ENCODE measurements around the gene MTM1.

Gene MTM1

GRCh38 chrX:150568320-150569154 is at the start of gene MTM1:
Gene MTM1 (plus strand): TSS chrX:150568621. CDS start chrX:150592615, 23,994 bp downstream.
- peak; percentile 95 for DNase-seq (ENCODE audit: low spot score)

DNA sequence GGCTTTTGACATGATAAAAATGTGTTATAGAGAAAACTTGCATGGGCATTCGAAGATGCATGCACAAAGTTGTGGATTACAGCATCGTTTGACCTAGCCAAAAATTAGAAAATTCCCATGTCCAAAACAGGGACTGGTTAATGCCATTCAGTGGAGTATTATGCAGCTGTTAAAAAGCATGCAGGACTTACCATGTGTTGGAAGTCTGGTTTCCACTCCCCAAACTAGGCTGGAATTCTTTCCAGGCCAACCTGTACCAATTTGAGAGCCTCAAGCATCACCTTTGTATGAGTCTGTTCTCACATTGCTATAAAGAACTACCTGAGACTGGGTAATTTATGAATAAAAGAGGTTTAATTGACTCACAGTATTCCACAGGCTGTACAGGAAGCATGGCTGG is 45.9 kb upstream of the MTM1 start:
- no peak for DNase-seq (ENCODE audit: low spot score)

- DNase-seq (ENCODE audit: low spot score): peak; percentile 86
These were observed 43.1 kb upstream of the MTM1 start for GRCh38 chrX:150525061-150525919.

- DNase-seq (ENCODE audit: low spot score): no peak
These were observed 41.7 kb upstream of the MTM1 start for GRCh38 chrX:150526692-150527091.

- no peak for DNase-seq (ENCODE audit: low spot score)
These were observed 41.3 kb upstream of the MTM1 start for GRCh38 chrX:150527108-150527507.

GRCh38 chrX:150529587-150529986 is 38.8 kb upstream of the MTM1 start:
- DNase-seq (ENCODE audit: low spot score): no peak

DNA sequence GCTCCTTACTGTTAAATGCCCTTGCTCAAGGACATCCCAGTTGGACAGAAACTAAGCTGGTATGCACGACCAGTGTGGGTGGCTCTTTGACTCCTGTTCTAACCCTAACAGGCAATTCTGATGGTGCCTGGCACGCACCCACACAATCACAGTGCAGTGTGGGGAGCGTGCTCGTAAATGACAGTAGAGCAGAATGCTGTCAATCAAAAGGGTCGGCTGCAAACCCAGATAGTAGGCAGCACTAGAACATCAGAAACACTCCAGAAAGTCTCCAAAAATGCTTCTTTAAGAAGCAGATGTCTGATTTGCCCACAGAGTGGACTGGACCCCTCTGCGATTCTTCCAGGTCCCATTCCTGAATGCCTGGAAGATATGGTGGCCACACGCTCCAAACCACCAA is 37.6 kb upstream of the MTM1 start:
- DNase-seq (ENCODE audit: low spot score): no peak

- DNase-seq (ENCODE audit: low spot score): no peak
These were observed 37.0 kb upstream of the MTM1 start for GRCh38 chrX:150531467-150531866.

DNA sequence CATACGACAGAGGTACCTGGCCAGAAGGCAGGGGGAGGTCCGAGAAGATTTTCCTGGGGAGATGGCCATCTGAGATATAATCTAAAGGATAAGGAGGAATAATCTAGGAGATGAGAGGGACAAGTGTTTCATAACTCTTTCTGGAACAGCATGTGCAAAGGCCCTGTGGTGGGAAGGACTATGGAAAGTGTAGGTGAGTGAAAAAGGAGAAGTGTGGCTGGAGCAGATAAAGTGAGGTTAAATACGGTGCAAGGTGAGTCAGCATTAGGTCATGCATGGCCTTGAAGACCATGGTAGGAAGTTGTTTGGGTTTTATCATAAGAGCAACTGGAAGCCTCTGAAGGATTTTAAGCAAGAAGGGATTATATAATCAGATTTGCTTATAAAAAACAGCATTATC is 34.6 kb upstream of the MTM1 start:
- DNase-seq (ENCODE audit: low spot score): no peak

DNA sequence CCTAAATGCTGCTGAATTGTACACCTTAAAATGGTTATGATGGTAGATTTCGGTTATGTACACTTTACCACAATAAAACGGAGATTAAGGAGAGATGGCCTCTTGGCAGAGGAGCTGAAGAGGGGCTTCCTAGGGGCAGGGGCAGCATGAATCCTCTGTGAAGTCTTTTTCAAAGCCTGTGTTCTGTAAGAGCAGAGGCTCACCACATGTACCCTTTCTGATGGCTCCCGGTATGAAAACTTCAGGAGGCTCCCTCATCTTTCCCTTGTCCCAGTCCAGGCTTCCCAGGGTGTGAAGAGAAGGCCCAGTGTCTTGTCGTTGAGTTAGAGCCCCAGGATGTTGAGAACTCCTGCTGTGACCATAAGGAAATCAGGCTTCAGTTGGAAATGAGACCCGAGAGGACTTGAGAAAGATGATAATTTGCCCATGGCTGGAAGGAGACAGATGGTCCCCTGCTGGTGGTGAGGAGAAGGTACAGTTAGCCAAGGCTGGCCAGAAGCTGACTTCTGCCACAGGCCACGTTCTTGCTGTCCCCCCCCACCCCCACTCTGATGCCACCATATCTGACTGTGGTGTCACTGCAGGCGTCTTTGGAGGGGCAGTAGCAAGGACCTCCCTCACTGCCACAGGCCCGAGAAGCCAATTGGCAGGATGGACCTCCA is 31.8 kb upstream of the MTM1 start:
- DNase-seq (ENCODE audit: low spot score): no peak

DNA sequence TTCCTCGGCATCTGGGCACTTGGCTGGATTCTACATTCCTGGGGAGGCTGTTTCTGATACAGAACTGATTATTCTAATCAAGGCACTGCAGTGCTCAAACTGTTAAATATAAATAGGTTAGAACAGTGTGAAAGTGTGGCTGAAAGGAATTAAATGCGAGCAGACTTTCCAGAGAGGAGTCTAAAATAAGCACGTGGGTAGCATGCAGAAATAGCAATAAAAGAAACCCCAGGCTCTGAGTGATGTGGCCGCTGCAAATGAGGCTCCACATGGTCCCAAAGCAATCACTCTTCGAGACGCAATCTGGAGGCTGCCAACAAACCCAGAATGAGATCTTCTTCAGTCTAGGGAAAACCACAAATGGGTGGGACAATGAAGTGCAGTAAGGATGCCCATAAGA is 30.6 kb upstream of the MTM1 start:
- DNase-seq (ENCODE audit: low spot score): no peak

- DNase-seq (ENCODE audit: low spot score): no peak
These were observed 27.5 kb upstream of the MTM1 start for GRCh38 chrX:150540965-150541364.

- DNase-seq (ENCODE audit: low spot score): no peak
These were observed 25.6 kb upstream of the MTM1 start for GRCh38 chrX:150542846-150543229.

DNA sequence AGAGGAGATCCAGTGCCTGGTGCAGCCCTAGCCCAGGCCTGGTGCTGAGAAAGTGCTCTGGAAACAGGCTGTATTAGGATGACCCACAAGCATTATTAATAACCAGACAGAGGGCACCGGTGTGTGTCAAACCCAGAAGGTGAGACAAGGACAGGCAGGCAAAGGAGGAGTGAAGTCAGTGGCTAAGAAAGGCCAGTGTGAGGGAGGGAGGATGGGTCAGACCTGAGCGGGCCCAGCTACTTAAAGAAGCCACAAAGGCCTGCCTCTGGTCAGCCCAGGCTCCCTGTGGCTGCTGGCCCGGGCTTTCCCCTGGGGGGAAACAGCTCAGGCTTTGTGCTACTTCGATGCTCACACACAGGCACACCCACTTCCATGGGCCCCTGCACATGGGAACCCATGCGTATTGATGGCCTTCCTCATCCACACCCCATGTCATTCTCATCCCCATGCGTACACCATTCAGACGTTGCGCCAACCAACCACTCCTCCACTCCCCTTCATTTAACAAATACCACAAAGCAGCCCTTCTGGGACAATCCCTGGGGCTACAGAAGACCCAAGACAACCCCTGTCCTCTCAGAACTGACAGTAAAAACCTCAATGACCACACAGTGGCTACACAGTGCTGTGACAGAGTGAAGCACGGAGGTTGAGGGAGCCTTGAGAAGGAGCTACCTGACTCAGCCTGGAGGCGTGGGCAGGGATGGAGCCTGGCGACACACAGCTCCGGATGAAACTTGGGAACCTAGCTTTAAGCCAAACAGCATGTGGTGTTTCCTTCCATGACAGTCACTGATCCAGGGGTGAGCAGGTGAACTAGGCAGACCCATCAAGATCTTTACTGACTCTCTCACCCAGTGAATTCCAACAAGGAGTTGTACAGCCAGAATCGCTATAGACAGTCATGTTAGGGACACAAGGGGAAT is 24.9 kb upstream of the MTM1 start:
- DNase-seq (ENCODE audit: low spot score): no peak

DNA sequence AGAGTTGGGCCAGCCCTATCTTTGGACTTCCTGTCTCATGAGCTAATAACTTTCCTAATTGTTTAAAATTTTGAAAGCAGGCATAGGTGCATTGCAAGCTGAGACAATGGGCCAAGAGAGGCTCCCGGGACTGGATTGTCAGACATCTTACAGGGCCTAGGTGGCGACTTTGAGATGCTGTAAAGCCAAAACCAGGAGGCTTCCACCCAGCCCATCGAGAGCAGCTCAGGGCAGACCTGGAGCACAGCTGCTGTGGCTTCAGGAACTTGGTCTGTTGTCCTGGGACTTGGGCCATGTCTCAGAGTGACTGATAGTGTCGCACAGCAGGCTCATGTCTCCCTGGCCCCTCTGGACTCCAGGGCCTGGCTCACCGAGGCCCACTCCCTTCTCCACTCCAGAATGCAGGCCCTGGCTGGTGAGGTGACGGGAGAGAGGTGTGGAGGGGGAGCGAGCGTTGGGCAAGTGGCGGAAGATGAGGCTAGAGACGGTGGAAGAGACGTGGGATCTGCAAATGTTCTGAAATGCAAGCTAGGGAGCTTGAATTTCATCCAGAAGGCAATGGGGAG is 24.1 kb upstream of the MTM1 start:
- no peak for DNase-seq (ENCODE audit: low spot score)

- DNase-seq (ENCODE audit: low spot score): peak; percentile 33
These were observed 23.3 kb upstream of the MTM1 start for GRCh38 chrX:150544835-150545770.

- DNase-seq (ENCODE audit: low spot score): no peak
These were observed 21.7 kb upstream of the MTM1 start for GRCh38 chrX:150546711-150547153.

GRCh38 chrX:150547375-150548115 is 20.9 kb upstream of the MTM1 start:
- DNase-seq (ENCODE audit: low spot score): peak; percentile 65

- DNase-seq (ENCODE audit: low spot score): no peak
These were observed 20.2 kb upstream of the MTM1 start for GRCh38 chrX:150548251-150548650.

All from putamen (tissue), 1 donor.